OCI-LY7 (cell line): ENCODE results near the gene FZD7. TPM values are rescaled to one million over a fixed set of nuclear protein-coding genes. Genes with fewer than 3 reads are reported as not detected.

Experiments
- BruUV-seq: library from RNA; stranded (reverse); fragments of 400-500 nt; replicated peaks from 2 replicates; lab custom pipeline; 2021; lab: Mats Ljungman, UMichigan
- CTCF ChIA-PET: fragments of 300-600 bp; sonication (Branson Sonifier 250); formaldehyde crosslinking; loops from one replicate; lab custom pipeline; 2022; ENCODE audit warnings: antibody characterized with exemption; ENCODE audit not compliant: unreplicated experiment; lab: Charles Lee
- POLR2A ChIA-PET: fragments of 300-600 bp; sonication (Branson Sonifier 250); formaldehyde crosslinking; loops from one replicate; lab custom pipeline; 2022; ENCODE audit warnings: antibody characterized with exemption; lab: Charles Lee
- DNase-seq: peaks from one replicate; pipeline ENCODE4 v3.0.0-alpha.2; 2015; ENCODE audit warnings: low spot score
- H2AFZ ChIP-seq: fragments of 200-600 bp; sonication (generic), shearing (Covaris generic); 2 replicates; pipeline ENCODE4 v1.6.1; 2014; ENCODE audit warnings: mild to moderate bottlenecking, antibody characterized with exemption, low read length, moderate library complexity
- H3K27ac ChIP-seq: fragments of 200-600 bp; sonication (generic); 2 replicates; pipeline ENCODE4 v1.5.1; 2014; ENCODE audit warnings: mixed run types, low read depth, mild to moderate bottlenecking, moderate library complexity, low read length, inconsistent platforms; ENCODE audit not compliant: poor library complexity, severe bottlenecking
- H3K36me3 ChIP-seq: fragments of 200-600 bp; sonication (generic); 2 replicates; pipeline ENCODE4 v1.6.1; 2014; ENCODE audit warnings: mild to moderate bottlenecking, antibody characterized with exemption, low read length, moderate library complexity, mixed read lengths; ENCODE audit not compliant: insufficient read depth
- H3K4me1 ChIP-seq: fragments of 200-600 bp; sonication (generic); 2 replicates; pipeline ENCODE4 v1.5.1; 2014; ENCODE audit warnings: mild to moderate bottlenecking, low read length; ENCODE audit not compliant: insufficient read depth, poor library complexity, severe bottlenecking
- H3K4me2 ChIP-seq: fragments of 200-600 bp; sonication (generic); 2 replicates; pipeline ENCODE4 v1.6.1; 2014; ENCODE audit warnings: mild to moderate bottlenecking, low read length
- H3K4me3 ChIP-seq: fragments of 200-600 bp; sonication (generic); 2 replicates; pipeline ENCODE4 v1.5.1; 2014; ENCODE audit warnings: mild to moderate bottlenecking, low read depth, low read length; ENCODE audit not compliant: poor library complexity, severe bottlenecking
- H3K79me2 ChIP-seq: fragments of 200-600 bp; sonication (generic); 2 replicates; pipeline ENCODE4 v1.6.1; 2016; ENCODE audit warnings: low read depth, mild to moderate bottlenecking, low read length, moderate library complexity, mixed read lengths; ENCODE audit not compliant: insufficient read depth
- H3K9me2 ChIP-seq: fragments of 200-600 bp; sonication (generic); 2 replicates; pipeline ENCODE4 v1.6.1; 2016; ENCODE audit warnings: mild to moderate bottlenecking, low read length, mixed read lengths; ENCODE audit not compliant: insufficient read depth
- H3K9me3 ChIP-seq: fragments of 200-600 bp; sonication (generic); 2 replicates; pipeline ENCODE4 v1.6.1; 2014; ENCODE audit warnings: mild to moderate bottlenecking, mixed run types, low read length, mixed read lengths
- H4K20me1 ChIP-seq: fragments of 200-600 bp; sonication (generic); 2 replicates; pipeline ENCODE4 v1.6.1; 2014; ENCODE audit warnings: mild to moderate bottlenecking, antibody characterized with exemption, low read length, moderate library complexity, mixed read lengths; ENCODE audit not compliant: insufficient read depth
- CTCF ChIP-seq: fragments of 200-600 bp; sonication (generic); conservative IDR thresholded peaks from 2 replicates; pipeline ENCODE4 v1.5.1; 2014; ENCODE audit warnings: mild to moderate bottlenecking, antibody characterized with exemption, low read length, moderate library complexity, mixed read lengths
- EZH2phosphoT487 ChIP-seq: fragments of 200-600 bp; sonication (generic); IDR thresholded peaks from 2 replicates; pipeline ENCODE4 v1.6.1; 2018; ENCODE audit warnings: low read depth, borderline replicate concordance, mild to moderate bottlenecking, mixed run types, antibody characterized with exemption, low read length, moderate library complexity, mixed read lengths
- intact Hi-C: fragments of 100-400 bp; cut with micrococcal nuclease; formaldehyde crosslinking; loops from one replicate; pipeline ENCODE4 v1.10.0; 2022; ENCODE audit not compliant: unreplicated experiment
- total RNA-seq, 2 experiments: library from RNA; depleted of rRNA in 1 of 2; stranded (reverse); fragments of >200 nt in 1 of 2; shearing (Covaris generic) in 1 of 2; gene quantifications; 2 replicates each; pipeline ENCODE4 v1.2.3, GENCODE V29; 2014 to 2022

FZD7 gene
- total RNA-seq, 2 experiments from 2014 or later: 1.2 to 1.7 TPM

- no TSS peak for BruUV-seq
- intact Hi-C loops: no loop called here
- H3K79me2 ChIP-seq: no peaks in the 10 kb centered on the region
- no peaks in the 10 kb centered on the region for H3K9me2 ChIP-seq
- no peaks in the 10 kb centered on the region for H3K9me3 ChIP-seq
- no peaks in the 10 kb centered on the region for H4K20me1 ChIP-seq
- H3K4me1 ChIP-seq: no peaks in the 10 kb centered on the region
- H3K27ac ChIP-seq: no peak overlapping the region
- H3K36me3 ChIP-seq: no peaks in the 10 kb centered on the region
- no peak for DNase-seq
- H3K4me3 ChIP-seq: no peak overlapping the region
- ChIA-PET POLR2A (no interaction called here), CTCF (no interaction called here)
- TF ChIP-seq EZH2phosphoT487: no peak
- no peak for TF ChIP-seq CTCF
- no peak overlapping the region for H3K4me2 ChIP-seq
- no peak overlapping the region for H2AFZ ChIP-seq
Measured at GRCh38 chr2:202025816-202026215, 7.8 kb upstream of the FZD7 start.

- CTCF ChIA-PET: no interaction called here
- H3K79me2 ChIP-seq: no peaks in the 10 kb centered on the region
- no peak overlapping the region for H3K4me2 ChIP-seq
- no peaks in the 10 kb centered on the region for H3K9me3 ChIP-seq
- POLR2A ChIA-PET: no interaction called here
- DNase-seq: no peak
- no peaks in the 10 kb centered on the region for H3K36me3 ChIP-seq
- H2AFZ ChIP-seq: no peak overlapping the region
- no peak overlapping the region for H3K27ac ChIP-seq
- no peaks in the 10 kb centered on the region for H3K4me1 ChIP-seq
- BruUV-seq: no TSS peak
- intact Hi-C loops: no loop called here
- no peak overlapping the region for H3K4me3 ChIP-seq
- TF ChIP-seq CTCF (no peak), EZH2phosphoT487 (no peak)
- no peaks in the 10 kb centered on the region for H4K20me1 ChIP-seq
- H3K9me2 ChIP-seq: no peaks in the 10 kb centered on the region
Measured at GRCh38 chr2:202026507-202026906, 7.1 kb upstream of the FZD7 start.

GRCh38 chr2:202030691-202031090 is 3.0 kb upstream of the FZD7 start:
- Histone ChIP-seq H3K9me2 (no peaks in the 10 kb centered on the region), H3K4me2 (no peak overlapping the region), H4K20me1 (no peaks in the 10 kb centered on the region), H3K9me3 (no peaks in the 10 kb centered on the region), H3K79me2 (no peaks in the 10 kb centered on the region), H3K4me1 (peaks cover 17% of the 10 kb centered on the region), H3K27ac (no peak overlapping the region), H3K36me3 (no peaks in the 10 kb centered on the region), H2AFZ (no peak overlapping the region), H3K4me3 (no peak overlapping the region)
- no TSS peak for BruUV-seq
- ChIA-PET POLR2A (interaction anchor here (0.7 to 0.9 kb wide), 2 partner anchors 21 to 48 kb away, joined by 3 read pairs; no protein-coding TSS in a partner anchor), CTCF (no interaction called here)
- intact Hi-C loops: no loop called here
- DNase-seq: no peak
- TF ChIP-seq CTCF (no peak), EZH2phosphoT487 (no peak)
